Heart right ventricle (tissue), 16 donors: ENCODE data around the gene GPC5. TPM values are rescaled to one million over a fixed set of nuclear protein-coding genes. Genes with fewer than 3 reads are reported as not detected.

Source experiments
- ATAC-seq, 8 donors: fragments of 200-7000 bp; cut with Tn5 transposase; one replicate each; pipeline ENCODE4 v1.9.1; 2020; ENCODE audit warnings: mild to moderate bottlenecking in 8 of 8, moderate library complexity in 8 of 8, moderate number of reproducible peaks in 1 of 8
- DNase-seq, 2 donors: peaks; one replicate each; pipeline ENCODE4 v3.0.0-alpha.2; 2020
- H3K27ac ChIP-seq, 10 donors: fragments of 200-600 bp; sonication (generic) in 2 of 10; one replicate each; pipeline versions ENCODE4 v1.5.0 to v1.8.0; 2020 to 2022; ENCODE audit warnings: mild to moderate bottlenecking in 3 of 10
- H3K27me3 ChIP-seq, 7 donors: fragments of 200-600 bp; one replicate each; pipeline ENCODE4 v1.8.0; 2021 to 2022; ENCODE audit warnings: mild to moderate bottlenecking in 2 of 7
- H3K36me3 ChIP-seq, 9 donors: fragments of 200-600 bp; sonication (generic) in 1 of 9; one replicate each; pipeline versions ENCODE4 v1.5.0 to v1.8.0; 2020 to 2022; ENCODE audit warnings: mild to moderate bottlenecking in 2 of 9
- H3K4me1 ChIP-seq, 9 donors: fragments of 200-600 bp; sonication (generic) in 1 of 9; one replicate each; pipeline versions ENCODE4 v1.5.0 to v1.8.0; 2020 to 2022; ENCODE audit warnings: mild to moderate bottlenecking in 4 of 9
- H3K4me3 ChIP-seq, 10 donors: fragments of 200-600 bp; sonication (generic) in 2 of 10; one replicate each; pipeline versions ENCODE4 v1.5.0 to v1.8.0; 2020 to 2022; ENCODE audit warnings: mild to moderate bottlenecking in 7 of 10, moderate library complexity in 2 of 10
- H3K9me3 ChIP-seq, 11 donors: fragments of 200-600 bp in 10 of 11; sonication (generic) in 2 of 11; one replicate each; pipeline versions ENCODE4 v1.5.0 to v1.8.0; 2013 to 2022; ENCODE audit warnings: mild to moderate bottlenecking in 2 of 11, control low read depth in 1 of 11, moderate library complexity in 1 of 11
- WGBS, 2 donors: extraction: QIAGEN DNeasy Blood & Tissue Kit; methylation state at CpG; one replicate each; pipeline ENCODE4 v1.1.7; 2013; ENCODE audit warnings: inconsistent platforms in 1 of 2; 5-methylcytosine and 5-hydroxymethylcytosine counted together
- intact Hi-C, 10 donors: fragments of 100-400 bp; cut with DNase I; formaldehyde crosslinking; loops; one replicate each; pipeline versions ENCODE4 v1.11.1 to v1.14.2; 2022
- polyA plus RNA-seq, 2 donors: library from polyadenylated mRNA; stranded (reverse); fragments of 200-250 nt; gene quantifications; one replicate each; pipeline ENCODE4 v1.2.3, GENCODE V29; 2013
- total RNA-seq, 10 donors: library from RNA; stranded (reverse); fragmentation: NEBNext Ultra II Directional in 3 of 10; extraction: Animal tissue kit (Norgen Biotek cat#: 25700) in 3 of 10; gene quantifications; one replicate each; pipeline versions ENCODE4 v1.2.1 to v1.2.4, GENCODE V29; 2021 to 2023
- TF ChIP-seq, protein P1 (sequence below), 9 donors: fragments of 200-600 bp; sonication (generic) in 2 of 9; IDR thresholded peaks; one replicate each; pipeline versions ENCODE4 v1.5.0 to v1.8.0; 2021 to 2022; ENCODE audit warnings: antibody characterized with exemption in 9 of 9, mild to moderate bottlenecking in 5 of 9, moderate library complexity in 1 of 9
- donor health status: Arrhythmogenic right ventricular cardiomyopathy.
- donor health status: ischemic (EF 13 %, LVEDD 7.1; RV severe dilation, severe dysfunction).
- donor health status: healthy with polysubstance abuse.
- donor health status: DM: no; HTN: yes; CAD: no.
- donor health status: DM: no; HTN: no; CAD: no.
- donor health status: ischemic (EF 25% LVEDD 6.9; RV normal size, moderate dysfunction).
- donor health status: ischemic (EF 25% LVEDD 5.7; RV mildly dilated, moderate dysfunction).
- donor health status: healthy.
- donor health status: DM: yes; HTN: yes; CAD: no.
- donor health status: Ischemic cardiomyopathy.
- donor health status: ischemic (EF 35%, LVEDD 5.7; RV mildly dilated, moderate dysfunction).
- donor health status: nonischemic (EF 11% LVEDD 7.7; RV severe dilation, severe dysfunction).
- donor health status: DM: yes; HTN: yes; CAD: no.
- donor health status: PGD.
- donor health status: ischemic (EF 29% LVEDD 5.4; RV normal size, mild dysfunction).
- donor health status: nonischemic (EF 23%, LVEDD 6.1; RV moderate dilation, normal function).

GPC5 gene
- total and polyA plus RNA-seq, 12 donors, result 0.01 to 3.5 (median 0.70) TPM; not detected in 1

DNA sequence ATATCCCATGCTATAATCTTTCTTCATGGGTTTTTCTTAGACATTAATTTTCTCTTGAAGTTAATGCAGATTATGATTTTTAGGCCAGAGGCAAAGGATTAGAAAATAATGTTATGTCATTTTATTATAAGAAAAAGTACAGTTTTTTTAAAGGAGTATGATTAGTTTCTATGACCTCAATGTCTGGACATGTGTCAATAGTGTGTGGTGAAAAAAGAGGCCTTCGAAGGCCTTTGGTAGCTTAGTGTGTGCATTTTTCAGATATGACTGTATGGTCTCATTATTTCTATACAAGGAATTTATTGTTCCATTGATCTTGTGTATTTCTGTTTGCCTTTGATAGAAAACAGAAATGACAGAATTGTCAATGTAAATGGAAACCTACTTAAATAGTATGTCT, 195.6 kb downstream of the GPC5 start:
- no peaks in the 10 kb centered on the region for H3K27me3 ChIP-seq
- no peak overlapping the region for H3K4me3 ChIP-seq
- WGBS, 2 donors, result 68 to 76% methylated on average over 1 of the region's 1 CpG
- H3K27ac ChIP-seq, result no peak overlapping the region
- TF ChIP-seq, protein P1, sequence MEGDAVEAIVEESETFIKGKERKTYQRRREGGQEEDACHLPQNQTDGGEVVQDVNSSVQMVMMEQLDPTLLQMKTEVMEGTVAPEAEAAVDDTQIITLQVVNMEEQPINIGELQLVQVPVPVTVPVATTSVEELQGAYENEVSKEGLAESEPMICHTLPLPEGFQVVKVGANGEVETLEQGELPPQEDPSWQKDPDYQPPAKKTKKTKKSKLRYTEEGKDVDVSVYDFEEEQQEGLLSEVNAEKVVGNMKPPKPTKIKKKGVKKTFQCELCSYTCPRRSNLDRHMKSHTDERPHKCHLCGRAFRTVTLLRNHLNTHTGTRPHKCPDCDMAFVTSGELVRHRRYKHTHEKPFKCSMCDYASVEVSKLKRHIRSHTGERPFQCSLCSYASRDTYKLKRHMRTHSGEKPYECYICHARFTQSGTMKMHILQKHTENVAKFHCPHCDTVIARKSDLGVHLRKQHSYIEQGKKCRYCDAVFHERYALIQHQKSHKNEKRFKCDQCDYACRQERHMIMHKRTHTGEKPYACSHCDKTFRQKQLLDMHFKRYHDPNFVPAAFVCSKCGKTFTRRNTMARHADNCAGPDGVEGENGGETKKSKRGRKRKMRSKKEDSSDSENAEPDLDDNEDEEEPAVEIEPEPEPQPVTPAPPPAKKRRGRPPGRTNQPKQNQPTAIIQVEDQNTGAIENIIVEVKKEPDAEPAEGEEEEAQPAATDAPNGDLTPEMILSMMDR (IDR thresholded peaks at IDR 0.05), result no peak
- ATAC-seq (no peak), DNase-seq (no peak)
- H3K36me3 ChIP-seq, result no peaks in the 10 kb centered on the region
- intact Hi-C loops, result loop anchor here in 1 of 10 donors (10.0 kb wide), 1 partner anchor 399 kb away; no protein-coding TSS in a partner anchor
- H3K4me1 ChIP-seq, result no peaks in the 10 kb centered on the region
- H3K9me3 ChIP-seq, result peaks cover 0 to 22% (median 0%) of the 10 kb centered on the region in 11 donors

DNA sequence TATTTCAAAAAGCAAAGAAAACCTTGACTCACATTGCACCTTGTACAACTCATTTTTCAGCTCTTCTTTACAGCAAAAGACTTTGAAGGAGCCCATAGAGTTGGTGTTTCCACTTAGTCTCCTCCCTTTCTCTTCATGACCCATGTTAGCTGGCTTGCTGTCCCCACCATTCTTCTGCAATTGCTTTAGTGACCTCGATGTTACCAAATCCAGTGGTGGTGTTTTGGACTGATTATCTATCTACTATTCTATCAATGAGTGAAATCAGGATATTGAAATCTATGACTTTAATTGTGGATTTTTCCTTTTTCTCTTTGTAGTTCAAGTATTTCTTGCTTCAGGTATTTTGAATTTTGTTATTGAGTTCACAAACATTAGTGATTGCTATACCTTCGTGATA, 197.3 kb downstream of the GPC5 start:
- intact Hi-C loops, result loop anchor here in 1 of 10 donors (10.0 kb wide), 1 partner anchor 401 kb away; no protein-coding TSS in a partner anchor

GRCh38 chr13:91596842-91597241, 198.4 kb downstream of the GPC5 start:
- ATAC-seq (no peak), DNase-seq (no peak)
- intact Hi-C loops, result loop anchor here in 1 of 10 donors (10.0 kb wide), 1 partner anchor 402 kb away; no protein-coding TSS in a partner anchor
- TF ChIP-seq, protein P1 (IDR thresholded peaks at IDR 0.05), result no peak
- Histone ChIP-seq H3K4me3 (no peak overlapping the region), H3K4me1 (no peaks in the 10 kb centered on the region), H3K36me3 (no peaks in the 10 kb centered on the region), H3K27ac (no peak overlapping the region), H3K9me3 (peaks cover 0 to 8% (median 0%) of the 10 kb centered on the region in 11 donors), H3K27me3 (no peaks in the 10 kb centered on the region)
- WGBS, 2 donors, result 88 to 90% methylated on average over 2 of the region's 2 CpGs

More for the DNA sequence above, 197.3 kb downstream of the GPC5 start:
- TF ChIP-seq, protein P1 (IDR thresholded peaks at IDR 0.05), result no peak
- DNase-seq (no peak), ATAC-seq (no peak)
- H3K9me3 ChIP-seq, result peaks cover 0 to 19% (median 0%) of the 10 kb centered on the region in 11 donors
- no peaks in the 10 kb centered on the region for H3K4me1 ChIP-seq
- no peaks in the 10 kb centered on the region for H3K36me3 ChIP-seq
- no peaks in the 10 kb centered on the region for H3K27me3 ChIP-seq
- no peak overlapping the region for H3K4me3 ChIP-seq
- WGBS, 2 donors, result 58 to 72% methylated on average over 2 of the region's 2 CpGs
- no peak overlapping the region for H3K27ac ChIP-seq

DNA sequence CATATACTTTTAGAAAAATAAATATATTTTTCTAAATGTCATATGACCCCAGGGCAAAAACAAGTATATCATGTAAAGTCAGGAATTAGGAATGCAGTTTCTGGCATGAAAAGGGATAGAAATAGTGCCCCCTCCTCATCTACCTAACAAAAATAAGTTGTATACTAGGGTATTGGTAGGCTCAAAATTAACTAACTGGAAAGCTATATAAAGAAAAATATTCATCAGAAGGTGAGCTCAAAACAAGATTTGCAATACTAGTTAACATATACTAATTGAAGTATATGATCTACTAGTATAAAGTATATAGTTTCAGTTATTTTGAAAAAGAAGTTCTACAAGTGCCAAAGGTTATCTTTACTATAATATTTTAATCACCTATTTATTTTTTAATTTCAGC, 200.2 kb downstream of the GPC5 start:
- DNase-seq, result no peak
- ATAC-seq, result no peak
- H3K36me3 ChIP-seq, result no peaks in the 10 kb centered on the region
- intact Hi-C loops, result loop anchor here in 1 of 10 donors (10.0 kb wide), 1 partner anchor 404 kb away; no protein-coding TSS in a partner anchor
- no peaks in the 10 kb centered on the region for H3K9me3 ChIP-seq
- no peaks in the 10 kb centered on the region for H3K27me3 ChIP-seq
- no peak overlapping the region for H3K4me3 ChIP-seq
- H3K4me1 ChIP-seq, result no peaks in the 10 kb centered on the region
- H3K27ac ChIP-seq, result no peak overlapping the region
- TF ChIP-seq, protein P1 (IDR thresholded peaks at IDR 0.05), result no peak
